Measurements from ENCODE around the gene PRR23E. TPM values are rescaled to one million over a fixed set of nuclear protein-coding genes. Genes with fewer than 3 reads are reported as not detected.

PRR23E gene
- total RNA-seq, 4 donors from 2014 or later, result not detected

DNA sequence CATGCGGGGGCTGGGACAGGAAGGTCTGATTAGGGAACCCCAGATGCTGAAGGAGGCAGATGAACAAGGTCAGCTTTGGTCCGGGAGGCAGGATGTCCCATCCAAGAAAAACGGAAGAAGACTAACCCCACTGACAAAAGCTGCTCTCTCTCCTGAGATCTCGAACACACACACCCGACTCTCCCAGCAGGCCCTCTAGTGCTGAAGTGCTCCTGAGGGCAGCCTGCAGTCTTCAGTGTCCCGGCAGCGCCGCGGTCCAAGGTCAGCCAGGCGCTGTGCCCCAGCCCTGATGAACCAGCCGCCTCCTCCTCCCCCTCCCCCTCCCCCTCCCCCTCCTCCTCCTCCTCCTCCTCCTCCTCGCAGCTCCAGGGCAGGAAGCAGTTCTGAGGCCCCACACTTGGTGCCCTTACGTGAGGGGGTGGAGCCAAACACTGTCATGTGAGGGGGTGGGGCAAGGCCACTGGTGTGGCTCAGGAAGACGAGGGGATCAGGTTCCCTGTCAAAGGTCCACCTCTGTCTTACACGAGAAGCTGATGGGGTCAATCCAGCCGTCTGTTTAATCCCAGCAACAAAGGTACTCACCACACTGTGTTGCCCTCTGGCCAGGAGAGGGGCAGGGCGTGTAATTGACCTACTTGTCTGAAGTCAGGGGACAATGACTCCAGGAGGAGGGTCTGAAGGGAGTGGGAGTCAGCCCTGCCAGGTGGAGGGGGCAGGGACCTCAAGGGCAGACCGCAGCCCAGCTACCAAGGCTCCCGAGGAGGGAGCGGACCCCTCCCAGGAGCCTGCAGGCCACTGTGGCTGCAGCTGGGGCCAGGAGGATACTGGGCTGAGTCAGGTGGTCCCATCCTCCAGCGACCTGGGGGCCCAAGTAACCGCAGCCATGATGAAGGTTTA lies 34.3 kb downstream of the PRR23E start:
- Histone ChIP-seq H3K36me3 (no peaks in the 10 kb centered on the region), H3K4me1 (no peaks in the 10 kb centered on the region), H3K9me3 (peaks cover 0 to 8% (median 4%) of the 10 kb centered on the region in 3 donors), H3K4me3 (no peak overlapping the region), H3K27ac (no peak overlapping the region), H3K27me3 (peaks cover 0 to 45% (median 0%) of the 10 kb centered on the region in 4 donors)
- DNase-seq, result no peak
- intact Hi-C loops (cut with DNase I), result no loop called here
- 19 to 48% methylated on average over 7 to 18 of the region's 22 CpGs for WGBS, 2 donors
- TF ChIP-seq, protein P1, sequence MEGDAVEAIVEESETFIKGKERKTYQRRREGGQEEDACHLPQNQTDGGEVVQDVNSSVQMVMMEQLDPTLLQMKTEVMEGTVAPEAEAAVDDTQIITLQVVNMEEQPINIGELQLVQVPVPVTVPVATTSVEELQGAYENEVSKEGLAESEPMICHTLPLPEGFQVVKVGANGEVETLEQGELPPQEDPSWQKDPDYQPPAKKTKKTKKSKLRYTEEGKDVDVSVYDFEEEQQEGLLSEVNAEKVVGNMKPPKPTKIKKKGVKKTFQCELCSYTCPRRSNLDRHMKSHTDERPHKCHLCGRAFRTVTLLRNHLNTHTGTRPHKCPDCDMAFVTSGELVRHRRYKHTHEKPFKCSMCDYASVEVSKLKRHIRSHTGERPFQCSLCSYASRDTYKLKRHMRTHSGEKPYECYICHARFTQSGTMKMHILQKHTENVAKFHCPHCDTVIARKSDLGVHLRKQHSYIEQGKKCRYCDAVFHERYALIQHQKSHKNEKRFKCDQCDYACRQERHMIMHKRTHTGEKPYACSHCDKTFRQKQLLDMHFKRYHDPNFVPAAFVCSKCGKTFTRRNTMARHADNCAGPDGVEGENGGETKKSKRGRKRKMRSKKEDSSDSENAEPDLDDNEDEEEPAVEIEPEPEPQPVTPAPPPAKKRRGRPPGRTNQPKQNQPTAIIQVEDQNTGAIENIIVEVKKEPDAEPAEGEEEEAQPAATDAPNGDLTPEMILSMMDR (IDR thresholded peaks at IDR 0.05), result no peak
- no peak for TF ChIP-seq POLR2A (IDR thresholded peaks at IDR 0.05)

DNA sequence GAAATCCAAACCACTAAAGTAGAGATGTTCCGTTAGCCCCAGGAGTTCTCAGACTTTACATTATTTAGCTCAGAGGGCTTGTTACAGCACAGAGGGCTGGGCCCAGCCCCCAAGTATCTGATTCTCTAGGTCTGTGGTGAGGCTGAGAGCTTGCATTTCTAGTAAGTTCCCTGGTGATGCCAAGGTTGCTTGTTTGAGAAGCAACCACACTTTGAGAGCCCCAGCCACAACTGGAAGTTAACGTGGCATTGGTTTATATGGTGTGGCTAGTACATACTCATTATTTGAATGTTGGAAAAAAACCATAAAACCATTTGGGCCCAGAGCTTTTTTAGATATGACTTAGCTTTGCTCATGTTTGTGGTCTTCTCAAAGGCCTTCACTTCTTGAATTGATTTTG lies 35.9 kb downstream of the PRR23E start:
- WGBS, 2 donors, result 71 to 73% methylated on average over 2 of the region's 2 CpGs
- intact Hi-C loops (cut with DNase I), result no loop called here
- peaks cover 0 to 8% (median 4%) of the 10 kb centered on the region in 3 donors for H3K9me3 ChIP-seq

DNA sequence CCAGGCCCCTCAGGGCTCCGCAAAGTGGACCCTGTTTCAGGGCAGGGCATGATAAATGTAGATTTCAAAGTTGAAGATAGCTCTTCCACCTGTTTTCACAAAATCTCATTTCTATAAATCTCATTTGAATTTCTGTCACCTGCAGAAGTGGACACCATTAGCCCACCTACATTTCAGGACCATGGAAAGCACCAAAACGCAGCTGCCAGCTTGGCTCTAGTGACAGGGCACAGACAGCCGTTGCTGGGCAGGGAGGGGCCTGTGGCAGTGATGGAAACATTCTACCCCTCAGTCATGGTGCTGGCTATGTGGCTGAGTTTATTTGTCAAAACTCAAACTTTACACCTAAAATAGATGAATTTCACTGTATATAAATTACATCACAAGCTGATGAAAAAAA lies 40.4 kb downstream of the PRR23E start:
- no peaks in the 10 kb centered on the region for H3K4me1 ChIP-seq
- 33 to 50% methylated on average over 2 to 3 of the region's 3 CpGs for WGBS, 2 donors
- no peak for TF ChIP-seq POLR2A (IDR thresholded peaks at IDR 0.05)
- TF ChIP-seq, protein P1 (IDR thresholded peaks at IDR 0.05), result no peak
- H3K4me3 ChIP-seq, result no peak overlapping the region
- H3K9me3 ChIP-seq, result peaks cover 0 to 4% (median 0%) of the 10 kb centered on the region in 3 donors
- DNase-seq, result no peak
- intact Hi-C loops (cut with DNase I), result no loop called here
- H3K36me3 ChIP-seq, result no peaks in the 10 kb centered on the region
- peaks cover 0 to 29% (median 0%) of the 10 kb centered on the region in 4 donors for H3K27me3 ChIP-seq
- no peak overlapping the region for H3K27ac ChIP-seq

More for the DNA sequence above, 35.9 kb downstream of the PRR23E start:
- Histone ChIP-seq H3K27me3 (peaks cover 0 to 53% (median 0%) of the 10 kb centered on the region in 4 donors), H3K36me3 (no peaks in the 10 kb centered on the region), H3K4me3 (no peak overlapping the region), H3K27ac (no peak overlapping the region), H3K4me1 (no peaks in the 10 kb centered on the region)
- TF ChIP-seq, protein P1 (IDR thresholded peaks at IDR 0.05), result no peak
- no peak for TF ChIP-seq POLR2A (IDR thresholded peaks at IDR 0.05)
- no peak for DNase-seq

DNA sequence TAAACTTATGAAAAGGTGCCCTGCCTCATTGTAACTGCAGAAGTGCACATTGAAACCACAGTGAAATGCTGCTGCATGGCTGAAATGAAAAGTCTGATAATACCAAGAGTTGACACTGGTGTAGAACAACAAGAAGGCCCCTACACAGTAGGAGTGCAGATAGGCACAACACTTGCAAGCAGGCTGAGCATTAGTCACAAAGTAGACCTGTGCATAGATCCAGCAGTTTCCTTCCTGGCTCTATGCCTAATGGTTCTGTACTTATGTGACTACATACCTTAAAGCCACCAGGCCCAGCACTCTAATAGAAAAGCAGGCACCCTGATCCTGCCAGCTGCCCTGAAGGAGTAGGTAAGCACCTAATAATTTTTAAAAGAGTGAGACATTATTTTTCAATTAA lies 41.8 kb downstream of the PRR23E start:
- no peak overlapping the region for H3K4me3 ChIP-seq
- peaks cover 0 to 43% (median 0%) of the 10 kb centered on the region in 4 donors for H3K27me3 ChIP-seq
- H3K9me3 ChIP-seq, result peaks cover 0 to 4% (median 0%) of the 10 kb centered on the region in 3 donors
- H3K36me3 ChIP-seq, result no peaks in the 10 kb centered on the region
- DNase-seq, result no peak
- no peaks in the 10 kb centered on the region for H3K4me1 ChIP-seq
- H3K27ac ChIP-seq, result no peak overlapping the region
- intact Hi-C loops (cut with DNase I), result no loop called here
- TF ChIP-seq POLR2A (IDR thresholded peaks at IDR 0.05), result no peak
- TF ChIP-seq, protein P1 (IDR thresholded peaks at IDR 0.05), result no peak

DNA sequence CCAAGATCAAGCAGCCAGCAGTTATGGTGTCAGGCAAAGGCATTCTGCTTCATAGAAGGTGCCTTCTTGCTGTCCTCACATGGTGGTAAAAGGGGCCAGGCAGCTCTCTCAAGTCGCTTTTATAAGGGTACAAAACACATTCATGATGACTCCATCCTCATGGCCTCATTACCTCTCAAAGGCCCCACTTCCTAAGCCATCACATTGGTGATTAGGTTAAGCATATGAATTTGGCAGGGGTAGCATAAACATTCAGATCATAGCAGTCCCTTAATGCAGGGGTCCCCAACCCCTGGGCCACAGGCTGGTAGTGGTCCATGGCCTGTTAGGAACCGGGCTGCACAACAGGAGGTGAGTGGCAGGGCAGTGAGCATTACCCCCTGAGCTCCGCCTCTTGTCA lies 42.8 kb downstream of the PRR23E start:
- Histone ChIP-seq H3K4me3 (no peak overlapping the region), H3K4me1 (no peaks in the 10 kb centered on the region), H3K9me3 (peaks cover 0 to 4% (median 0%) of the 10 kb centered on the region in 3 donors), H3K27me3 (peaks cover 0 to 52% (median 0%) of the 10 kb centered on the region in 4 donors), H3K36me3 (no peaks in the 10 kb centered on the region), H3K27ac (no peak overlapping the region)
- DNase-seq, result no peak
- intact Hi-C loops (cut with DNase I), result no loop called here
- TF ChIP-seq POLR2A (IDR thresholded peaks at IDR 0.05), result no peak
- TF ChIP-seq, protein P1 (IDR thresholded peaks at IDR 0.05), result no peak
- WGBS, 2 donors, result 57 to 72% methylated on average over 1 to 2 of the region's 3 CpGs

All from esophagus squamous epithelium (tissue), 5 donors.